ENCODE data around the gene RIMKLA. TPM values are rescaled to one million over a fixed set of nuclear protein-coding genes. Genes with fewer than 3 reads are reported as not detected.

RIMKLA gene
- total RNA-seq, 1 donor from 2014 or later = under 0.01 TPM

Other genes starting within 250 kb of the RIMKLA start
- not detected in 2 replicates for gene GUCA2B, start 227.4 kb upstream of the RIMKLA start, total RNA-seq
- gene GUCA2A, start 216.0 kb upstream of the RIMKLA start, total RNA-seq = not detected in 2 replicates
- gene FOXJ3, start 45.6 kb upstream of the RIMKLA start, total RNA-seq = 12.9 and 27.8 TPM in 2 replicates
- 0.22 and 0.60 TPM in 2 replicates for gene ZMYND12, start 75.2 kb downstream of the RIMKLA start, total RNA-seq
- 27.8 and 28.3 TPM in 2 replicates for gene PPCS, start 75.8 kb downstream of the RIMKLA start, total RNA-seq
- gene CCDC30, start 82.5 kb downstream of the RIMKLA start, total RNA-seq = 0.22 and 0.40 TPM in 2 replicates

Data from lung microvascular endothelial cell (primary cell).